NK-92 (cell line): ENCODE measurements around the gene SLC39A11.
"Not testable (repeated sequence)": the region's sequence is repeated elsewhere in the genome, so short reads cannot be mapped to it uniquely, and the experiment has no call there.

ENCODE experiments used
- DNase-seq: peaks from one replicate; lab custom pipeline; 2025; ENCODE audit not compliant: unreplicated experiment; lab: John Stamatoyannopoulos, UW

The SLC39A11 gene

DNA sequence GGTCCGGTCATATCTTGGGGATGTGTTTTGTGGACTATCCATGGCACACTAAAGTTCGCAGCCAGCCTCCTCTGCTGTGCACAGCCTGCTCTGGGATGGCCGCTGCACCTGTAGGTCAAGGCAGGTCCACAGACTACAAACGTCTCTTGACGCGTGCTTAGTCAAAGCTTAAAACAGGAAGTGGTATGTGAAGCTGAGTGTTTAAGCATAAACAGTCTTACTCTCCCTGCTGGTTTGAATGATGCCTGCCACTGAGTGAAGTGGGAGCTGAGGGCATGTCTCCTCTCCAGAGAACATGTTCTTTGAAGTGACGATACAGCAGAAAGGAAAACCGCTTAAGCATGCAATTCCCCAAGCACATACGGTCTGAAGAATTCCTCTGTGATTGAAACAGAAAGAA, 365.6 kb downstream of the SLC39A11 start:
- no peak for DNase-seq

DNA sequence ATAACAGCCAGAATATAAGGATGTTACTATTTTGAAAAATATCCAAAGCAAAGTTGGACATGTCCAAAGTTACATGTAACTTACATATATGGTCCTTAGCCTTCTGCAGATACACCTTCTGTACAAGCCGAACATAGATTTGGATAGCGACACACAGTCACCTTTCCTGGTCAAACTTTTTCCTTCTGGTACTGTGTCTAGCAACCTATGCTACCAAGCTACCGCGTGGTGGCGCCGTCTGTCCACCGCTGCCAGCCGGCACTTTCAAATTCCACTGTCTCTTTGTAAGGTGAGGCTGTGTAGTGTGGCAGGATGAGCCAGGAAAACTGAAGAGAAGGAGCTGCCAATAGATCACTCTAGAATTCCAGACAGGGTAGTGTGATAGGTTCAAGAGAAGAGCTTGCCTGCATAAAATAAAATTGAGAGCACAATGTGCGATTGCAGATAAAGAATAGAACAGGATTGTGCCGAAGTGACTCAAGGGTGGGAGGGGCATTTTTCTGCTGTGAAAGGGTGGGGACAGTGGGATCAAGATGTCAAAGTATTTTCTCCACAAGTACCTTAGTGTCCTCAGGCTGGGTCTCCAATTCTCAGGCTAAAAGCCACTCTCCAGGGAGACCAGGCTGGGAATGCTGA, 366.9 kb downstream of the SLC39A11 start:
- DNase-seq = no peak

GRCh38 chr17:72724267-72724666, 368.2 kb downstream of the SLC39A11 start:
- no peak for DNase-seq

DNA sequence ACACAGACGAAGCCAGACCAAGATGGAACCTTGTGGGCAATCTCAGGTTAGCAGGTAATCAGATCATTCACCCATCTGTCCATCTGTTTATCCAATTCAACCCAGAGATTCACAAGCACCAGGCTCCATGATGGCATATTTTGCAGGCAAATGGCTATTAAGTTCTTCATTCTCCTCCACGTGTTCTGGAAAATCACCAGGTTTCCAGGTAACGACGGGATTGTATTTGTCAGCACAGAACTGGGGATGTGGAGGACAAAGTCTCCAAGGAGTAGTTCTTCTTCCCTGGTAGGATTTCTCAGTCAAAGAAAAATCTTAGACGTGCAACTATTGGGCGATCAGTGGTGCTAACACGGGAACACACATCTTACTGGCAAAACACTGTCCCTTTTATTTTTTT, 368.8 kb downstream of the SLC39A11 start:
- no peak for DNase-seq

DNA sequence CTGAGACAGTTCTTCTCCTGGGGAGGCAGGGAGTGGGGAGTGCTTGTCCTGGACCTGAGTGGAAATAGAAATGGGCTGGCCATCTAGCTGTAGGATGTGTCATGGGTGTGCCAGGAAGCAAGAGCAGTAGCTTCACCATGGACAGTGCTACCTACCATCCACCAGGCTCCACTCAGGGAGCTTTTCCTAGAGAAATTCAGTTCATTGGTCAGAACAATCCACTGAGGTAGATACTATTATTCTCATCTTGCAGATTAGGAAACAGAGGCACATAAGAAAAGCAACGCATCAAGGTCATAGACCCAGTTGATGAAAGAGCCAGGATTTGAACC, 372.0 kb downstream of the SLC39A11 start:
- no peak for DNase-seq

DNA sequence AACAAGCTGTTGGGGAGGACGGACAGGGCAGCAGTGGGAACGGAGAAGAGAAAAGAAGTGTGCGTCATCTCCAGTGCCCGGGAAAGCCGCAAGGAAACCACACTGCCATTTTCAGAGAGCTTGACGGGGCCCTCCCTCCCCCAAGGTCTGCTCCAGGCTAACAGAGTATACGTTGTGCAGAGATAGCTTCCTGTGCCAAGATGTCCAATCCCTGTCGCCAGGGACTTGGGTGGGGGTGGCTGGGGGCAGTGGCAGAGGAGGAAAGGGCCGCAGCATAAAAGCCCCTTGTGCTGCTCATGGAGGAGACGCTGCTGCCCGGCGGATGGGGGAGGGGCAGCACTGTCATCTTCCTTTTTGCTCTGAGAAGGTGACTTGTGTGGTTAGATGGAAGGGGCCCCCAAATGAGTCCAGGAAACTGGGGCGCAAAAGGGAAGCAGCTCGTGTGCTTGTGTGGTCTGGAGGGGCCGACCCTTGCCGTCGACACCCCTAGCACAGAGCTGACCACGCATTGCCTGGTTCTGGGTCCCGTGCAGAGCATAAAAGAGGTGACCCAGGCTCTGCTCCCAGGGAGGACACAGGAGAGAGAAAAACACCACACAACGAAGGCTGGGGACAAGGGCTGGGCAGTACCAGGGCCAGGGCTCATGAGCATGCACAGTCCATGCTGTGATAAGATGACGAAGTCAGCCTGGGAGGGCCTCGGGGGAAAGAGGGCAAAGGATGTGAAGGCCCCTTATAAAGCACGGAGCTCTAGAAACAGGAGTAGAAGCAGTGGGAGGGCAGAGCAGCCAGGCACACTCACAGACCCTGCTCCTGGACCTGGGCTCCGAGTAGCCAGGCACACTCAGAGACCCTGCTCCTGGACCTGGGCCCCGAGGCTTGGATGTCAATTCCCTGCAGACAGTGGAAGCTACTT, 372.7 kb downstream of the SLC39A11 start:
- DNase-seq = no peak

- no peak for DNase-seq
Measured at GRCh38 chr17:72719206-72719577, 373.3 kb downstream of the SLC39A11 start.

DNA sequence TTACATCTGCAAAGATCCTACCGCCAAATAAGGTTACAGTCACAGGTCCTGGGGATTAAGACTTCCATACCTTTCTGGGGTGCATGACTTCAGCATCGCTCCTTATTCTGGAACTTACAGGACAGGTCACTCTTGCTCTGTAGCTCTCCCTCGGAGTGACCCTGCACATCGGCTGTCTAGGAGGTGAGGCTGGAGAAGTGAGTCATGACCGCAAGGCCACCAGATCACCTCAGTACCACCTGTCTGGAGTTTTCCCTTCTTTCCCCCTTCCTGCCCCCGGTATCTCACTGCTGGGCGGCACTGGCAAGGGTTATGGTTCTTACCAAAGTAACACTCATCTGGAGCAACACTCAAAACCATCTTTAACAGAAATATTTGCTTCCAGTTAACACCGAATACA, 374.8 kb downstream of the SLC39A11 start:
- DNase-seq = no peak

DNA sequence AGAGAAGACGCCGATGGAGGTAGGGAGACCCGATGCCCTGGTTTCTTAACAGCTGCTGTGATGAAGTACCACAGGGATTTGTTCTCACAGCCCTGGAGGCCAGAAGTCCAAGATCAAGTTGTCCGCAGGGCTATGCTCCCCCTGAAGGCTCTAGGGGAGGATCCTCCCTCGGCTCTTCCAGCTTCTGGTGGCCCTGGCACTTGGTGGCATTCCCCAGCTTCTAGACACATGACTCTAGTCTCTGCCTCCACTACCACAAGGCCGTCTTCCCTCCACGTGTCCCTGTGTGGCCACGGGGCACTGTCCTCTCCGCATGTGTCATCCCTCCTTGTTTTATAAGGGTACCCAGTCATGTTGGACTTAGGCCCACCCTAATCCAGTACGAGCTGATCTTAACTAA, 375.2 kb downstream of the SLC39A11 start:
- DNase-seq = no peak

- DNase-seq = no peak
Measured at GRCh38 chr17:72715906-72716572, 376.4 kb downstream of the SLC39A11 start.

DNA sequence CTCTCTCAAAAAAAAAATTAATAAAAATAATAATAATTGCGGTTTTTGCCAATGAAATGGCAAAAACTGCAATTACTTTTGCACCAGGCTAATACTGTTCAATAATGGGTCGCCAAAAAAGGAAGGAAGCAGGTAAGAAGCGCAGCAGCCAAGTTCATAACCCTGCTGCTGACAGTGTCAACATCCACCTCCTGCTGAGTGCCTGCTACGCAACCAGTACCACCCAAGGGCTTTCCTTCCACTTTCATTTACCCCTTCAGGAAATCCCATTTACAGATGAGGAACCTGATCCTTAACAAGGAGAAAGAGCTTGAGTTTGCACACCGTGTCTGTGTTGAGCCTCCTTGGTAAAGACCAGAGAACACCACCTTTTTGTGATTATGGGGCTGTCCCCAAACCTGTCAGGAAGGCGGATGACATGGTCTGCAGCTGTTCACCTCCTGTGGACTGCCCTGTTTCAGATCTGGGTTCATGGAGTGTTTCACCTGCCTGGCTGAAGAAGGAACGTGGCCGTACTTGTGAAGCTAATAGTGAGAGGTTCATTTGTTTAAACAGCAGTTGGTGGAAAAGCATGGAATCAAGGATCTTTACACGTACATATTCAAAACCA, 378.0 kb downstream of the SLC39A11 start:
- no peak for DNase-seq

GRCh38 chr17:72713701-72714100, 378.8 kb downstream of the SLC39A11 start:
- DNase-seq = no peak

GRCh38 chr17:72711521-72712310, 380.8 kb downstream of the SLC39A11 start:
- no peak for DNase-seq

GRCh38 chr17:72710834-72711233, 381.7 kb downstream of the SLC39A11 start:
- DNase-seq = no peak

DNA sequence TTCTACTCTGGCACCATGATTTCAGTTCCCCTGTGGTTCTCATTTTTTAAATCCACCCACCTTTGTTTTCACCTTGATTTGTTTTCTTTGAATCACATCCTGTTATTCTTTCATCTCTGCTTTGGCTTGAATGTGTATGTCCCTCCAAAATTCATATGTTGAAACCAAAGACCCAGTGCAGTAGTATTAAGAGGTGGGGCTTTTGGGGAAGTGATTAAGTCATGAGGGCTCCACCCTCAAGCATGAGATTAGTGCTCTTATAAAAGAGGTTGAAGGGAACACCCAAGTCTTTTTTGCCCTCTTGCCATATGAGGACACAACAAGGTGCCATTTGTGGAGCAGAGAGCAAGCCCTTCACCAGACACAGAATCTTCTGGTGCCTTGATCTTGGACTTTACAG, 382.3 kb downstream of the SLC39A11 start:
- no peak for DNase-seq

GRCh38 chr17:72708682-72709081, 383.8 kb downstream of the SLC39A11 start:
- not testable (repeated sequence) for DNase-seq

GRCh38 chr17:72707881-72708280, 384.6 kb downstream of the SLC39A11 start:
- DNase-seq = no peak

DNA sequence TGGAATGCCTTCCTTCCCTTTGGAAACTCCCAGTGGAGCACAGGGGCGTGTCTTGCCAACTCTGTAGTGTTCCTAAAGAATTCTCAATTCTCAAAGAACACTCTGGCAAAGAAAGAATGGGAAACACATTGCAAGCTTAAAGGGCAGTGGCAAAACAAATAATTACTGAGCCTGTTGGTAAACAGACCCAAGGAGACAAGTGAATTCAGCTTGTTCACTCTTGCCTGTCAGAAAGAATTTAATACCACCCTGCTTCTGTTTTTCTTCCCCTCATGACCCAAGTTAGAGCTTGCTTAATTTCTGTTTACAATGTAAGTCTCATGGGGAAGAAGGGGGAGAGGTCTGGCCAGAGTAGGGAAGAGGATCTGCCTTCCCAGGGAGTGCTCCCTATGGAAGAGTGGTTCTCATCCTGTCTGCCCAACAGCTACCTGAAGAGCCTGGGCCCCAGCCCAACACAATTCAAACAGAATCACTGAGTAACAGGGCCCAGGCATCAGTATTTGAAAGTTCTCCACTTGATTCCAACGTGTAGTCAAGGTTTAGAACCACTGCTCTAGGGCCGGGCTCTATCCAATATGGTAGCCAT, 386.0 kb downstream of the SLC39A11 start:
- DNase-seq = no peak

GRCh38 chr17:72705905-72706395, 386.5 kb downstream of the SLC39A11 start:
- no peak for DNase-seq

DNA sequence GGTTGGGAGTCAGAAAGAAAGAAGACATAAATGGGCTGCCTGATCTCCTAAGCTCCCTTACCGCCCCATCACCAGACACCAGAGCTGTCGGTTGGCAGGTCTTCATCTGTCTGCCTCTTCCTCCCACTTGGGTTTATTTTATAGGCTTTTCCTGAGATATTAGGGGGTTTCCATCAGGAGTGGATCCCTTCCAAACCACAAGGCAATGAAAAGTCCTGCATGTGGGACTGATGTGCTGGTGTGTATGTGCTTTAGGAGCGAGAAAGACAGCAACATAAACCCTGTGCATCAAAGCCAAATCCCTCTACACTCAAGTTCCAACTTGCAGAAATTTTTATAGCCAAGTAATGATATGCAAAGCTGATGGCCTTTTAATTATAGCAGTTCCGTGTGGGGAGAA, 389.5 kb downstream of the SLC39A11 start:
- DNase-seq = no peak
